ENCODE measurements around the gene WDHD1. TPM values are rescaled to one million over a fixed set of nuclear protein-coding genes. Genes with fewer than 3 reads are reported as not detected.

WDHD1 gene
- total RNA-seq, 1 donor from 2014 or later = 56.2 TPM

- no peak for DNase-seq (ENCODE audit: low read depth, low spot score)
- no peak overlapping the region for H3K27ac Mint-ChIP-seq (ENCODE audit: unreplicated experiment)
- no peak for TF ChIP-seq CTCF (conservative IDR thresholded peaks at IDR 0.05)
- no peaks in the 10 kb centered on the region for H3K27me3 Mint-ChIP-seq (ENCODE audit: low read depth)
- peaks cover 5% of the 10 kb centered on the region for H3K9me3 Mint-ChIP-seq
- no peak overlapping the region for H3K4me3 Mint-ChIP-seq
- H3K36me3 Mint-ChIP-seq (ENCODE audit: low read depth) = peaks cover 34% of the 10 kb centered on the region
- peaks cover 3% of the 10 kb centered on the region for H3K4me1 Mint-ChIP-seq
These were observed 11.9 kb downstream of the WDHD1 start for GRCh38 chr14:55015006-55015405.

GRCh38 chr14:55005071-55005470 lies 21.8 kb downstream of the WDHD1 start:
- TF ChIP-seq CTCF (conservative IDR thresholded peaks at IDR 0.05) = no peak
- DNase-seq (ENCODE audit: low read depth, low spot score) = no peak
- H3K9me3 Mint-ChIP-seq = no peaks in the 10 kb centered on the region
- no peaks in the 10 kb centered on the region for H3K27me3 Mint-ChIP-seq (ENCODE audit: low read depth)
- H3K4me3 Mint-ChIP-seq = no peak overlapping the region
- H3K36me3 Mint-ChIP-seq (ENCODE audit: low read depth) = peaks cover 9% of the 10 kb centered on the region
- no peak overlapping the region for H3K27ac Mint-ChIP-seq (ENCODE audit: unreplicated experiment)
- no peaks in the 10 kb centered on the region for H3K4me1 Mint-ChIP-seq

- peaks cover 6% of the 10 kb centered on the region for H3K36me3 Mint-ChIP-seq (ENCODE audit: low read depth)
- H3K27ac Mint-ChIP-seq (ENCODE audit: unreplicated experiment) = no peak overlapping the region
- no peak for DNase-seq (ENCODE audit: low read depth, low spot score)
- H3K4me3 Mint-ChIP-seq = no peak overlapping the region
- no peaks in the 10 kb centered on the region for H3K4me1 Mint-ChIP-seq
- no peaks in the 10 kb centered on the region for H3K9me3 Mint-ChIP-seq
- no peaks in the 10 kb centered on the region for H3K27me3 Mint-ChIP-seq (ENCODE audit: low read depth)
- no peak for TF ChIP-seq CTCF (conservative IDR thresholded peaks at IDR 0.05)
These were observed 26.5 kb downstream of the WDHD1 start for GRCh38 chr14:55000381-55000780.

GRCh38 chr14:54985156-54985555 lies 41.7 kb downstream of the WDHD1 start:
- no peaks in the 10 kb centered on the region for H3K9me3 Mint-ChIP-seq
- H3K4me1 Mint-ChIP-seq = no peaks in the 10 kb centered on the region
- TF ChIP-seq CTCF (conservative IDR thresholded peaks at IDR 0.05) = no peak
- H3K27me3 Mint-ChIP-seq (ENCODE audit: low read depth) = no peaks in the 10 kb centered on the region
- H3K27ac Mint-ChIP-seq (ENCODE audit: unreplicated experiment) = no peak overlapping the region
- no peak overlapping the region for H3K4me3 Mint-ChIP-seq
- peaks cover 25% of the 10 kb centered on the region for H3K36me3 Mint-ChIP-seq (ENCODE audit: low read depth)
- no peak for DNase-seq (ENCODE audit: low read depth, low spot score)

- Mint-ChIP-seq H3K4me3 (no peak overlapping the region), H3K9me3 (no peaks in the 10 kb centered on the region), H3K4me1 (no peaks in the 10 kb centered on the region), H3K27me3 (ENCODE audit: low read depth) (no peaks in the 10 kb centered on the region), H3K36me3 (ENCODE audit: low read depth) (peaks cover 20% of the 10 kb centered on the region), H3K27ac (ENCODE audit: unreplicated experiment) (no peak overlapping the region)
- DNase-seq (ENCODE audit: low read depth, low spot score) = no peak
- peak; percentile 65 for TF ChIP-seq CTCF (conservative IDR thresholded peaks at IDR 0.05)
These were observed 45.2 kb downstream of the WDHD1 start for GRCh38 chr14:54981698-54982097.

- DNase-seq (ENCODE audit: low read depth, low spot score) = no peak
- Mint-ChIP-seq H3K27me3 (ENCODE audit: low read depth) (no peaks in the 10 kb centered on the region), H3K27ac (ENCODE audit: unreplicated experiment) (no peak overlapping the region), H3K4me3 (no peak overlapping the region), H3K9me3 (no peaks in the 10 kb centered on the region), H3K36me3 (ENCODE audit: low read depth) (peaks cover 9% of the 10 kb centered on the region), H3K4me1 (no peaks in the 10 kb centered on the region)
- no peak for TF ChIP-seq CTCF (conservative IDR thresholded peaks at IDR 0.05)
These were observed 47.9 kb downstream of the WDHD1 start for GRCh38 chr14:54979039-54979438.

All from neural crest cell (in vitro differentiated cells).